ENCODE data around the gene AAK1.
"Not testable (repeated sequence)": the region's sequence is repeated elsewhere in the genome, so short reads cannot be mapped to it uniquely, and the experiment has no call there.

AAK1 gene

GRCh38 chr2:69597843-69598610 lies 45.5 kb downstream of the AAK1 start:
- DNase-seq (ENCODE audit: low read depth): no peak

GRCh38 chr2:69597105-69597504 lies 46.4 kb downstream of the AAK1 start:
- no peak for DNase-seq (ENCODE audit: low read depth)

GRCh38 chr2:69594341-69594740 lies 49.2 kb downstream of the AAK1 start:
- DNase-seq (ENCODE audit: low read depth): no peak

- DNase-seq (ENCODE audit: low read depth): no peak
These were observed 51.0 kb downstream of the AAK1 start for GRCh38 chr2:69592511-69592910.

- DNase-seq (ENCODE audit: low read depth): no peak
These were observed 53.4 kb downstream of the AAK1 start for GRCh38 chr2:69589973-69590652.

GRCh38 chr2:69588945-69589344 lies 54.6 kb downstream of the AAK1 start:
- no peak for DNase-seq (ENCODE audit: low read depth)

- no peak for DNase-seq (ENCODE audit: low read depth)
These were observed 55.1 kb downstream of the AAK1 start for GRCh38 chr2:69588403-69588802.

- DNase-seq (ENCODE audit: low read depth): no peak
These were observed 57.5 kb downstream of the AAK1 start for GRCh38 chr2:69585855-69586555.

GRCh38 chr2:69584127-69584889 lies 59.2 kb downstream of the AAK1 start:
- DNase-seq (ENCODE audit: low read depth): no peak

GRCh38 chr2:69583321-69583833 lies 60.2 kb downstream of the AAK1 start:
- DNase-seq (ENCODE audit: low read depth): no peak

- no peak for DNase-seq (ENCODE audit: low read depth)
These were observed 60.9 kb downstream of the AAK1 start for GRCh38 chr2:69582582-69583176.

- no peak for DNase-seq (ENCODE audit: low read depth)
These were observed 61.6 kb downstream of the AAK1 start for GRCh38 chr2:69581774-69582581.

- no peak for DNase-seq (ENCODE audit: low read depth)
These were observed 63.1 kb downstream of the AAK1 start for GRCh38 chr2:69580486-69580885.

- no peak for DNase-seq (ENCODE audit: low read depth)
These were observed 64.0 kb downstream of the AAK1 start for GRCh38 chr2:69579536-69579935.

GRCh38 chr2:69578198-69578540 lies 65.4 kb downstream of the AAK1 start:
- DNase-seq (ENCODE audit: low read depth): no peak

- no peak for DNase-seq (ENCODE audit: low read depth)
These were observed 65.9 kb downstream of the AAK1 start for GRCh38 chr2:69577467-69578197.

- DNase-seq (ENCODE audit: low read depth): no peak
These were observed 66.7 kb downstream of the AAK1 start for GRCh38 chr2:69576880-69577279.

- no peak for DNase-seq (ENCODE audit: low read depth)
These were observed 67.6 kb downstream of the AAK1 start for GRCh38 chr2:69575926-69576325.

- DNase-seq (ENCODE audit: low read depth): not testable (repeated sequence)
These were observed 68.2 kb downstream of the AAK1 start for GRCh38 chr2:69575371-69575770.

GRCh38 chr2:69572641-69573040 lies 70.9 kb downstream of the AAK1 start:
- DNase-seq (ENCODE audit: low read depth): no peak

Measured in HS-5 (cell line).